ENCODE measurements around the gene WDR49.

Gene WDR49

GRCh38 chr3:167666563-167666962 lies 12.8 kb upstream of the WDR49 start:
- no peaks in the 10 kb centered on the region for H4K20me1 ChIP-seq (ENCODE audit: low read depth, low read length)
- TF ChIP-seq CTCF (IDR thresholded peaks at IDR 0.05; ENCODE audit: insufficient read depth, low read length, poor library complexity, severe bottlenecking) (no peak), EZH2phosphoT487 (conservative IDR thresholded peaks at IDR 0.05; ENCODE audit: low read length) (no peak)
- H2AFZ ChIP-seq (ENCODE audit: low read depth, low read length, severe bottlenecking) = no peak overlapping the region
- H3K4me3 ChIP-seq (ENCODE audit: insufficient read depth, low read length, poor library complexity, severe bottlenecking) = no peak overlapping the region
- no peak overlapping the region for H3K4me2 ChIP-seq (ENCODE audit: low read depth, low read length, poor library complexity, severe bottlenecking)
- H3K9ac ChIP-seq (ENCODE audit: low read length) = no peak overlapping the region
- H3K9me2 ChIP-seq (replicated peaks; ENCODE audit: insufficient read depth, low read length) = no peaks in the 10 kb centered on the region
- H3K27ac ChIP-seq (ENCODE audit: low read depth, low read length) = no peak overlapping the region
- H3K9me3 ChIP-seq (ENCODE audit: insufficient read depth, low read length) = no peaks in the 10 kb centered on the region
- no peaks in the 10 kb centered on the region for H3K27me3 ChIP-seq (ENCODE audit: low read length)
- H3K36me3 ChIP-seq (ENCODE audit: low read length) = no peaks in the 10 kb centered on the region
- no peaks in the 10 kb centered on the region for H3F3A ChIP-seq (ENCODE audit: insufficient read depth)
- no peaks in the 10 kb centered on the region for H3K79me2 ChIP-seq (ENCODE audit: insufficient read depth, low read length)

DNA sequence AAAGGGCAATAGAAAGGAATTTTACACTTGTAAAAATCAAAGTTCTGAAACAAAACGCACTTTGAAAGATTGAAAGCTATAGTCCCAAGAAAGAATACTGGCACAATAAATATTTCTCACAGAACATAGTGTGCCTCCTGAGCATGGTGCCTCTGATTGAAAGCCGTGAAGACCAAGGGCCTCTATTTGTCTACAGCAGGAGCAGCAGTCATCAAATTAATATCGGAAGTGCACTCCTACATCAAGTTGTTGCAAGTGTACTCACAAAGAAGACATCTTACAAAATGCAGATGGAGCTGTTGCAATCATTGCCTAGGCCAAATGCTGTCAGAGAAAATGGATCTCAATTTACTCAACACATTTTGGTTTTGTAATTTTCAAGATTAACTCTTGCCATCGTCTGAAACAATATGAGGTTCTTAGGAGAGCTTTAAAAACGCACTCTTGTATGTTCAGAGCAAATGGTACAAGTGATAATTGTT lies 9.2 kb upstream of the WDR49 start:
- Histone ChIP-seq H3K79me2 (ENCODE audit: insufficient read depth, low read length) (no peaks in the 10 kb centered on the region), H3K27me3 (ENCODE audit: low read length) (no peaks in the 10 kb centered on the region), H3K4me3 (ENCODE audit: insufficient read depth, low read length, poor library complexity, severe bottlenecking) (no peak overlapping the region), H3K4me2 (ENCODE audit: low read depth, low read length, poor library complexity, severe bottlenecking) (no peak overlapping the region), H3K9ac (ENCODE audit: low read length) (no peak overlapping the region), H3K9me2 (replicated peaks; ENCODE audit: insufficient read depth, low read length) (no peaks in the 10 kb centered on the region), H3K36me3 (ENCODE audit: low read length) (no peaks in the 10 kb centered on the region), H3K27ac (ENCODE audit: low read depth, low read length) (no peak overlapping the region), H2AFZ (ENCODE audit: low read depth, low read length, severe bottlenecking) (no peak overlapping the region), H3K9me3 (ENCODE audit: insufficient read depth, low read length) (no peaks in the 10 kb centered on the region), H3F3A (ENCODE audit: insufficient read depth) (no peaks in the 10 kb centered on the region), H4K20me1 (ENCODE audit: low read depth, low read length) (no peaks in the 10 kb centered on the region)
- TF ChIP-seq EZH2phosphoT487 (conservative IDR thresholded peaks at IDR 0.05; ENCODE audit: low read length) (no peak), CTCF (IDR thresholded peaks at IDR 0.05; ENCODE audit: insufficient read depth, low read length, poor library complexity, severe bottlenecking) (no peak)

GRCh38 chr3:167657684-167658225 lies 4.0 kb upstream of the WDR49 start:
- Histone ChIP-seq H3K9me2 (replicated peaks; ENCODE audit: insufficient read depth, low read length) (no peaks in the 10 kb centered on the region), H2AFZ (ENCODE audit: low read depth, low read length, severe bottlenecking) (no peak overlapping the region), H3K9me3 (ENCODE audit: insufficient read depth, low read length) (no peaks in the 10 kb centered on the region), H3K9ac (ENCODE audit: low read length) (no peak overlapping the region), H3K4me3 (ENCODE audit: insufficient read depth, low read length, poor library complexity, severe bottlenecking) (no peak overlapping the region), H4K20me1 (ENCODE audit: low read depth, low read length) (no peaks in the 10 kb centered on the region), H3F3A (ENCODE audit: insufficient read depth) (no peaks in the 10 kb centered on the region), H3K36me3 (ENCODE audit: low read length) (no peaks in the 10 kb centered on the region), H3K4me2 (ENCODE audit: low read depth, low read length, poor library complexity, severe bottlenecking) (no peak overlapping the region), H3K27ac (ENCODE audit: low read depth, low read length) (no peak overlapping the region), H3K27me3 (ENCODE audit: low read length) (no peaks in the 10 kb centered on the region), H3K79me2 (ENCODE audit: insufficient read depth, low read length) (no peaks in the 10 kb centered on the region)
- TF ChIP-seq CTCF (IDR thresholded peaks at IDR 0.05; ENCODE audit: insufficient read depth, low read length, poor library complexity, severe bottlenecking) = no peak
